HG02973 (cell line): ENCODE measurements around the gene SF3B3.
"Not testable (repeated sequence)": the region's sequence is repeated elsewhere in the genome, so short reads cannot be mapped to it uniquely, and the experiment has no call there.

Source experiments
- ATAC-seq: cut with Tn5 transposase; IDR thresholded peaks from one replicate; pipeline ENCODE4 v1.9.1; 2021; ENCODE audit warnings: moderate library complexity; ENCODE audit not compliant: unreplicated experiment

SF3B3 gene

DNA sequence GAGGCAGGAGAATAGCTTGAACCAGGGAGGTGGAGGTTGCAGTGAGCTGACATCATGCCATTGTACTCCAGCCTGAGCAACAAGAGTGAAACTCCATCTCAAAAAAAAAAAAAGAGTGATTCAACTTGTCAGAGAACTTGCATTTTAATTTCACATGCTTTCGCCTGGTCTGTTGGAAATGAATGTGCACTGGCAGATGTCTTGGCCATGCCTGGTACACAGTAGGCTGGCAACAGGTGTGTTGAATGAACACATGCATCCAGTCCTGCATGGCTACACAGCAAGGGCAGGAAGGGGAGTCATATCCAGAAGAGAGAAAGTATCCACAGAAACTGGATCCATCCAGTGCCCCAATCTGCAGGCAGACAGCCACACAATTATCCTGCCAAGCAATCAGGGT lies 11.8 kb upstream of the SF3B3 start:
- no peak for ATAC-seq

DNA sequence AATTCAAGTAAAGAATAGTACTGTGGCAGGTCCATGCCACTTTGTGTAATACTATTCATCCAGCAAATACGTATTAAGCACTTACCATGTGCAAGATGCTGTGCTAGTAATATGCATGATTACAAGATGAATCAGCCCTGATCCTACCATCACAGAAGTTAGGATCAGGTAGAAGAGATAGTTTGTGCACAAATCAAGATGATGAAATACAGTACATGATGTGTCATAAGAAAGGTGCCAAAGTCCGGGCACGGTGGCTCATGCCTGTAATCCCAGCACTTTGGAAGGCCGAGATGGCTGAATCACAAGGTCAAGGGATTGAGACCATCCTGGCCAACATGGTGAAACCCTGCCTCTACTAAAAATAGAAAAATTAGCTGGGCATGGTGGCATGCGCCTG lies 11.2 kb upstream of the SF3B3 start:
- no peak for ATAC-seq

DNA sequence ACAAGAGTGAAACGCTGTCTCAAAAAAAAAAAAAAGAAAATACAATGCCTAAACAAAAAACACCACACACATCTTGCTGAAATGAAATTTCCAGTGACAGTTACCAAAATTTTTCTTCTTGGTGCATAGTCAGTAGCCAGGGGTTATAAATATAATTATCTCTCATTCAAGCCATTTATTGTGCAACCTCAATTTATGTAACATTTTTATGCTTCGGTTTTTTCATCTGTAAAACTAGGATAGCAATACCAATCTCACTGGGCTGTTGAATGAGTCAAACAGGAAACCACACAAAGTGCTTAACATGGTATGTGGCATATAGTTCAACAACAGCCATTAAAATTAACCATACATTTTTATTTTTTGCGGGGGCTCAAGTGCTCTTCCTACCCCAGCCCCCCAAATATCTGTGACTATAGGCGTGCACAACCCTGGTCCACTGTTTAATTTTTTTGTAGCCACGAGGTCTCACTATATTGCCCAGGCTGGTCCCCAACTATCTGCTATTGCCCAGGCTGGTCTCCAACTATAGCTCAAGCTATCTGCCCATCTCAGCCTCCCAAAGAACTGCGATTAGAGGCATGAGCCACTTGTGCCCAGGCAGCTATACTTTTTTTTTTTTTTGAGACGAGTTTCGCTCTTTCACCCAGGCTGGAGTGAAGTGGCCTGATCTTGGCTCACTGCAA lies 2.9 kb upstream of the SF3B3 start:
- no peak for ATAC-seq

DNA sequence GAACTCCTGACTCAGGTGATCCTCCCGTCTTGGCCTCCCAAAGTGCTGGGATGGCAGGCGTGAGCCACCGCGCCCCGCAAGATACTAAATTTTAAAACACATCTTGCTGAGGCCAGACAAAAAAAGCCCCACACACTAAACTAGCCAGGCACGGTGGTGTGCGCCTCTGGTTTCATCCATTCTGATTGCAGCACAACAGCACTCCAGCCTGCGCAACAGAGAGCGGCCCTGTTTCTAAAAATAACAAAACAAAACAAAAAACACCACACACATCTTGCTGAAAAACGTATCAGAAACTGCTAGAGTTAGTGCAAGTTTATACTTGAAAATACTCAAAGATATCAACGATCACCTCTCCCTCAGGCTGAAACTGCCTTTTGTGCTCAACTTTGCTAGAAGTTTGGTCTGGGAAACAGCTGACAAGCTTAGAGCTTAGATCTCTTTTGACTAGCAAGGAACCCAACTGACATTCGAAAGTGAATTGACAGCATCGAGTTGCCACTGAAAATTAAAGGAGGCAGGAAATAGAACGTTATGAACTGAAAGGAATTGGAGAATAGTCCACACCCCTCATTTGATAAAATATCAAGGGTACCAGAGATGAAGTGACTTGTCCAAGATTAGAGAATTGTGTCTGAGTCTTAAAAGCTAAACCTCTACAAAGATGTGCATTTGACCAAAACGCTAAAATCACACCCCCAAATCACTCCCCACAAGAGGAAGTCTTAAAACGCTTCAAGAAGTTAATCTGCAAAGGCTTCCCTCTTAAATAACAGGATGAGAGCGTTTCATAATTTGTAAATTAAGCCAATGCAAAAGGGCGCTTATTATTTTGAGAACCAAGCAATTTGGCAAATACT lies 1.2 kb upstream of the SF3B3 start:
- no peak for ATAC-seq

DNA sequence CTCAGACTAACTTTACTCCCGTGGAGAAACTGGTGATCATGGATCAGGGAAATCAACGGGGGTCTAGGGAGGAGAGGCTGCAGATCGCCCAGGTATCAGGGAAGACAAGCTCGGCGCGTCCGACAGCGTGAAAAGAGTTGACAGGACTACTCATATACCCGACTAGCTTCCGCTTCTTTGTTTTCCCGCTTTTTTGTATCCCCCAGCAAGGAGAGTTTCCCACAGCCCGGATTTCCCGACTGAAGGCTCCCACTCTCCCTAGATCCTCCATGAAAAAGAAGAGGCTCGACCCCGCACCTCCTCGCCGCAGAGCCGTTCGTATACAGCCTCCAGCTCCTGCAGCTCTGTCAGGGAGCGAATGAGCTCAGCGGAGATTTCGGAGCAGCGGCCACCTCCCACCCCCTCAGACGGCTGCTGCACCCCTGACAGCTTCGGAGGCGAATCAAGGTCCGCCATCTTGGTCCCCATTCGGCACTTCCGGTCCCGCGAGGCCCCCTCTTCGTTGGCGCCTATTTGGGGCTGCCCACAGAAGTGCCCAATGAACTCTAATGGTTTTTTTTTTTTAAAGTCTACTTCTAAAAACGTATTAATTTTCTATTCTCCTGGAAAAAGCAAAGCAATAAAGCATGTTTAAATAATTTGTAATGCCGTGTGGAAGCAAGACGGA lies 407 bp upstream of the SF3B3 start, which contains the start of gene COG4:
Gene COG4, minus strand, starts transcription at position 479 of the 667 bp plus-strand sequence. Its CDS starts 11 bp downstream, at position 468.
- peak; percentile 46 for ATAC-seq

DNA sequence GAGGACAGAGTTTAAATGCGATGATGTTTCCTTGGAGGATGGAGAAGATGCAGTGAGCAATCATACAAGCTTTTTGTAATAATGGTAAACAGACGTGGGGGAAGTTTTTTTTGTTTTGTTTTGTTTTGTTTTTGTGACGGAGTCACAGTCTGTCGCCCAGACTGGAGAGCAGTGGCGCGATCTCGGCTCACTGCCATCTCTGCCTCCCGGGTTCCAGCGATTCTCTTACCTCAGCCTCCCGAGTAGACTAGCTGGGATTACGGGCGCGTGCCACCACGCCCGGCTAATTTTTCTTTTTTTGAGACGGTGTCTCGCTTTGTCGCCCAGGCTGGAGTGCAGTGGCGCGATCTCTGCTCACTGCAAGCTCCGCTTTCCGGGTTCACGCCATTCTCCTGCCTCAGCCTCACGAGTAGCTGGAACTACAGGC lies 796 bp downstream of the SF3B3 start:
- not testable (repeated sequence) for ATAC-seq

DNA sequence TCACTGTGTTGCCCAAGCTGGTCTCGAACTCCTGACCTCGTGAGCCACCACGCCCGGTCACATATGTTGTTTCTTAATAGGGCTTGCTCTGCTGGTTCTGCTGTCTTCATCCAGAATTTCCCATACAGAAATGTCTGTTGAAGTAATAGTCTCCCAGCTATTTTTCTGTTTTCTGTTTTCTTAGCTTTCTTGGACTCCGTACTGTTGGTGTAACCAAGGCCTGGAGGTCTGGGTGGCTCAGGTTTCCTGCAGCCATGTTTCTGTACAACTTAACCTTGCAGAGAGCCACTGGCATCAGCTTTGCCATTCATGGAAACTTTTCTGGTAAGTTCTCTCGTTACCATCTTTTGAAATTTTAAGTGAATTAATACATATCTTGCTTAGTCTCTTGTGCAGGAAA lies 2.8 kb downstream of the SF3B3 start:
- ATAC-seq: no peak

DNA sequence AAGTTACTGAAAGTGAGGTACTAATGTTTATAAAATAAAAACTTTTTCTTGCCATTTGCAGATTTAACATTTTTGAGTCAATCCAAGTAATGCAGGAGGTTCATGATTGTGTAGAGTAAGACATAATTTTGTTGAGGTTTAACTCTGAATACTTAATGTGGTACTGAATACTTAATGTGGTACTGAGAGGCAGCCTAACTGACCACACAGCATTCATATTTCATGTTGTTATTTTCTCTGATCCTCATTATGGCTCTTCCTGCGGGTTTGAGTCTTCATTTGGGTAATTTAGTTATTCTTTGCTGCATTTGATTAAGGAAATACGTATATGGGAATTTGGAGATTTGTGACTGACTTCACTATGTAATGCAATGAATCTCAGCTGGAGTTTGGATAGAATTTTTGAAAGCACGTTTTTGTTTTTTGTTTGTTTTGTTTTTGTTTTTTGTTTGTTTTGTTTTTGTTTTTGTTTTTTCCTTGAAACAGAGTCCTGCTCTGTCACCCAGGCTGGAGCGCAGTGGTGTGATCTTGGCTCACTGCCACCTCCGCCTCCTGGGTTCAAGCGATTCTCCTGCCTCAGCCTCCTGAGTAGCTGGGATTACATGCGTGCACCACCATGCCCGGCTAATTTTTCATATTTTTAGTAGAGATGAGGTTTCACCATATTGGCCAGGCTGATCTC lies 3.8 kb downstream of the SF3B3 start:
- no peak for ATAC-seq

DNA sequence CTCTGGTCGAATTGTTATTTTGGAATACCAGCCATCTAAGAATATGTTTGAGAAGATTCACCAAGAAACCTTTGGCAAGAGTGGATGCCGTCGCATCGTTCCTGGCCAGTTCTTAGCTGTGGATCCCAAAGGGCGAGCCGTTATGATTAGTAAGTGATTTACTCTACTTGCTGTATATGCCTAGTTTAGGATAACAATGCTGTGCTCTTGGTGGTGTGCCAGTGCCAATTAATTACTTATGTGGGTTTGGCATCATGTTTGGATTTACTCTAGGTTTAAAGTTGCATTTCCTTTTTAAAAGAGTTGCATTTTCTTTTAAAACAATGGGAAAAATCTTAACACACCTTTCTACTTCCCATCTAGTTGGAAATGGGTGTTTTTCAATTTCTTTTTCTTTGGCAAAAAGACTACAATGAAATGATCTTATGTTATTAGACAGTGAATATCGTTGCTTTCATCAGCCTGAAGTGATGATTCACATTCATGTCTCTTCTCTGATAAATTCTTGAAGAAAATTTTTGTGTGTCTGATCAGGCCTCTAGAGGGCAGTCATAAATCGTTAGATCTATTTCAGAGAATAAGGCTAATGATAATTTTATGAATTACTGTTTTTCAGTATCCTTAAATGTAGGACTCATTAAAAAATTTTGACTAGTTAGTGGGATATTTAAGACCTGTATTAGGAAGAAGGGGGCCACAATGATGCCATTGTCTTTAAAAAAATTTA lies 5.6 kb downstream of the SF3B3 start:
- no peak for ATAC-seq

DNA sequence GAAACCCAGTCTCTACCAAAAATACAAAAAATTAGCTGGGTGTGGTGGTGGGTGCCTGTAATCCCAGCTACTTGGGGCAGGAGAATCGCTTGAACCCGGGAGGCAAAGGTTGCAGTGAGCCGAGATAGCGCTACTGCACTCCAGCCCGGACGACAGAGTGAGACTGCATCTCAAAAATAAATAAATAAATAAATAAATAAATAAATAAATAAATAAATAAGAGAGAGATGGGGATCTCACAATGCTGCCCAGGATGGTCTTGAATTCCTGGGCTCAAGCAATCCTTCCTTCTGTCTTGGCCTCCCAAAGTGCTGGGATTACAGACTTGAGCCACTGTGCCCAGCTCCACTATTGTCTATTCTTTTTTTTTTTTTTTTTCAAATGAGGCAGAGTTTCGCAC lies 6.3 kb downstream of the SF3B3 start:
- not testable (repeated sequence) for ATAC-seq

DNA sequence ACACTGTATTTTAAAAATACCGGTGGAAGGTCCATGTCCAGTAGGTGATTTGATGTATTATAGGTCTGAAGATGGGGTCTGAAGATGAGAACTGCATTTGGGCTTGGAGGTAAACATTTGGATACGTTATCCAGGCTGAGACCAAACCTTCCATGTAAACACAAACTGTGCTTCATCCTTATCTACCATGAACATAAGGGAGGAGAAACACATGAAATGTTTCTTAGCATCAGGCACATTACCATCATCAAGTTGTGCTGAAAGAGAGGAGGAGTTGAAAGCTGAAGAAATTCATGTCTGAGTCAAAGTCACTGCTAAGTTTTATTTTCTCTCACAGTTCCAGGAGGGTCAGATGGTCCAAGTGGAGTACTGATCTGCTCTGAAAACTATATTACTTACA lies 11.4 kb downstream of the SF3B3 start:
- no peak for ATAC-seq

DNA sequence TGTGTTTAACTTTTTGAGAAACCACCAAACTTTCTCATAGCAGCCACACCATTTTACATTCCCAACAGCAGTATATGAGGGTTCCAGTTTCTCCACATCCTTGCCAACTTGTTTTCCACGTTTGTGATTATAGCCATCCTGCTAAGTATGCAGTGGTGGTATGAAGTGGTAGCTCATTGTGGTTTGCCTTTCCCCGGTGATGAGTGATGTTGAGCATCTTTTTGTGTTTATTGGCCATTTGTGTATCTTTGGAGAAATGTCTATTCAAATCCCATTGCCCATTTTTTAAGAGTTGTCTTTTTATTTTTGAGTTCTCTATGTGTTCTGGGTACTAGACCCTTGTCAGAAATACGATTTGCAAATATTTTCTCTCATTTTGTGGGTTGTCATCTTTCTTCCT lies 17.4 kb downstream of the SF3B3 start:
- ATAC-seq: no peak

DNA sequence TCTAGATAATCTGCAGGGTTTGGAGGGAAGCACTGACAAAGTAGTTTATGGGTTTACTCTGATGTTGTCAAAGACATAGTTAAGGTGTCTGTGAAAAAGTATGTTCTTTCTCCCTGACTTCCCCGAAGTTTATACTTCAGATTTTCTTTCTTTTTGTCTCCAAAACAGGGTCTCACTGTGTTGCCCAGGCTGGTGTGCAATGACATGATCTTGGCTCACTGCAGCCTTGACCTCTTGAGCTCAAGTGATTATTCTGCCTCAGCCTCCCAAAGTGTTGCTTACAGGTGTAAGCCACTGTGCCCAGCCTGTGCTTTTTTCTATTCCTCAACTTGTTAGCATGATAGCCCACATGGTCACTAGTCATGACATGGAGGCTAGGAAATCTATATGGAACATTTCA lies 20.9 kb downstream of the SF3B3 start:
- no peak for ATAC-seq

DNA sequence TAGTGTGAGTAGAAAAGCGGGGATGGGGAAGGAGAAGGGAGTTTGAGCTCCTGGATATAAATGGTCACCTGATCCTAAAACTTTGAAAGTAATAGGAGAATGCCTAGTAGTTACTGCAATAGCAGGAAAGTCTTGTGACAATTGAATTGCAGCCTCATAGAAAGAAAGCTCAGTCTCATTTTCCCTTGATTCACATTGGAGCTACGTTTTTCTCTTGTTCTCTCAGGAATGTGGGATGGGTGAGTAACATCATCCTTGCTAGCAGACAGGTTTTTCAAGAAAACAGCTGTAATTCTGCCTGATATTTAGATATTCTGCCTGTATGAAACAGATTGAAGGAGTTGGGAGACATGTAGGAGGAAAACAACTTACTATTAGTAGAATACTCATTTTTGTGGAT lies 25.3 kb downstream of the SF3B3 start:
- no peak for ATAC-seq

DNA sequence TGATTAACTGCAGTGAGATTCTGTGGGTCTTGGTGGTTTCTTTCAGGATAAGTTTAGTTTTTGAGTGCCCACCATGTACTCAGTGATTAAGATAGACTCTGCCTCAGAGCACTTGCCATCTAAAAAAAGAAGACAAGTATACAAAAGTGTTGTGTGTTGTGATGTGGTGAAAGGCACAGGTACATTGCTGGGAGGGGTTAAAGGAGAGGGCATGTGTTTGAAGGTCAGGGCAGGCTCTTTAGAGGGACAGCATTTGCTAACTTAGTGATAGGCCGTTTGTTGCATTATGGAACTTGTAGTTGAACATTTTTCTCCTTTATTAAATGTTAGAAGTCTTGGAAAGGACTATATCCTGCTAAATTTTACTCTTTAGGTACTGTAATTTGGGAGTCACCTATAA lies 26.5 kb downstream of the SF3B3 start:
- no peak for ATAC-seq

DNA sequence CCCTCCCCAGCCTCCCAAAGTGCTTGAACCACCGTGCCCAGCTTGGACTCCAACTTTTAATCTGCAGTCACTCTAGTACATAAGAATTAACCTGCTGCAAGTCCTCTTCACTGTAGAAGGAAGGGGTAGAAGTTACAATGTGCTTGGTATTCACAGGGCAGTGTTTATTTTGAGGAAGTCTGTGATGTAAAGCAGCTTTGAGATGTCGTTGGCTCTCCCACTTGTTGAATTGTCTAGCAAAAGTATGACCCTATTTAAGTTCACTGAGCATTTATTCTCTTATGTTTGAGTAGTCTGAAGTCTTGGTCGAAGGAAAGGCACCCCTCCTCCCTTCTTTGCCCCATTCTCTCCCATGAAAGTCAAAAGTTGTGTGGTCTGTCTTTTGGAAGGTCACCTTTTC lies 28.2 kb downstream of the SF3B3 start:
- ATAC-seq: no peak

DNA sequence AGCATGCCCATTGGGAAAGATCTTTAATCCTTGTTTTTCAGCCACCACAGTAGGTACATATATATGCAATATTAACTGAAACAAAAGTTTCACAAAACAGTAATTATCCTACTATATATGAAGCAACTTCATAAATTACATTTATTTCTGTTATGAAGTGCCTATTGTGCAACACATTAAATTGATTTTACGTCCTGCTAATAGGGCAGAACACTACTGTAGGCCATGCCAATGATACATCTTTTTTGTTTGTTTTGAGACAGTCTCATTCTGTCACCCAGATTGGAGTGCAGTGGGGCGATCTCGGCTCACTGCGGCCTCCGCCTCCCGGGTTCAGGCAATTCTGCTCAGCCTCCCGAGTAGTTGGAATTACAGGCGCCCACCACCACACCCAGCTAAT lies 29.1 kb downstream of the SF3B3 start:
- ATAC-seq: no peak

DNA sequence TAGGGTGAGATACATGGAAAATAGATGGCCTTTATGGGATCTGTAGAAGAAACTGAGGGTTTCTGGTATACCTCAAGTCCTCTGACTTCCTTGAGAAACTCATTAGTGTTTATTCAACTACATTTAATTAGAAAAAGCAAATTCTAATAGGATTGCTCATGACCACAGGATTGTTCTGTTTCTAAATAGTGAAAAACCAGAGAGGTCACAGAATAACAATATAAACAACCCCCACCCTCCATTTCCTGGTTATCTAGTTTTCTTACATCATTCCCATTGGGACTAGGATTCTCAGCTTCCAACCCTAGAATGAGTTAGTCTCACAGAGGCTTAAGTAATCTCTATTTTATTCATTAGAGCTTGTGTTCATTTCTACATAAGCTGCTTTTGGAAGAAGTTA lies 30.0 kb downstream of the SF3B3 start:
- ATAC-seq: no peak

DNA sequence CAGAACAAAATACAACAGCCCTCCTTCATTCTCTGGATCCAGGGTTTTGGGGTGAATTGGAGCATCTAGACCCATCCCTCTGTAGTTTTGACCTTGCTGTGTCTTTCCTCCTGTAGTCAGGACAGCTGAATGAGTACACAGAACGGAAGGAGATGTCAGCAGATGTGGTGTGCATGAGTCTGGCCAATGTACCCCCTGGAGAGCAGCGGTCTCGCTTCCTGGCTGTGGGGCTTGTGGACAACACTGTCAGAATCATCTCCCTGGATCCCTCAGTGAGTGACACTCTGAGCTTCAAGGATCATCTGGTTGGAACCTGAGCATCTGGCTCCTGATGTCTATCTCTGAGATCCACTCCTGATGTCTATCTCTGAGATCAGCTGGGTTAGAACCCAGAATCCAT lies 32.4 kb downstream of the SF3B3 start:
- ATAC-seq: no peak

DNA sequence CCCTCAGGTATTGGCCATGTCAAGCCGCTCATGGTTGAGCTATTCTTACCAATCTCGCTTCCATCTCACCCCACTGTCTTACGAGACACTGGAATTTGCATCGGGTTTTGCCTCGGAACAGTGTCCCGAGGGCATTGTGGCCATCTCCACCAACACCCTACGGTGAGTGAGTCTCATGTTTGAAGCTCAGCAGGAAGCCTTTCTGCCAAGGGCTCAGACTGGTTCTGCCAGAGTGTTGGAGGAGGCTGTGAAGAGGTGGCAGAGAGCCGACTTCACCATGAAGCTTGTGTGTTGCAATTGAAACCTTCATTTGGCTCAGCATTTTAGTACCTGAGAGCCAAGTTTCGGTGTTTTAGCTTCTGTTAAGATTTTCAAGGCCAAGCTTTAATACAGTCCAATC lies 38.0 kb downstream of the SF3B3 start:
- no peak for ATAC-seq

DNA sequence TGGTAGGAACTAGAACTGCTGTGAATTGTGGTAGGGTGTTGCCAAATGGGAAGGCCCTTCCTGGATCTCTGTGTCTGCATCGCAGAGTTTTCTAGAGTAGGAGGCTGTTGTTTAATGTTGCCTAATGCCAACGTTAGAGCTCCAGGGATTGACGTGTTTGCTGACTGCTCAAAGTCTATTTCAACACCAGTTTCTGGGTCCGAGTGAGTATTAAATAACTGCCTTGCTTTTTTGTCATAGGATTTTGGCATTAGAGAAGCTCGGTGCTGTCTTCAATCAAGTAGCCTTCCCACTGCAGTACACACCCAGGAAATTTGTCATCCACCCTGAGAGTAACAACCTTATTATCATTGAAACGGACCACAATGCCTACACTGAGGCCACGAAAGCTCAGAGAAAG lies 40.0 kb downstream of the SF3B3 start:
- ATAC-seq: no peak
